ENCODE data around the gene PTK6. TPM values are rescaled to one million over a fixed set of nuclear protein-coding genes. Genes with fewer than 3 reads are reported as not detected.

The PTK6 gene
- total RNA-seq, 6 experiments from 2014 or later, result 0.07 TPM; not detected in 4

GRCh38 chr20:63507083-63507743 is 30.0 kb downstream of the PTK6 start:
- Mint-ChIP-seq H3K4me1 (ENCODE audit: low read depth) (no peaks in the 10 kb centered on the region), H3K27me3 (ENCODE audit: insufficient read depth) (peaks cover 33% of the 10 kb centered on the region), H3K36me3 (ENCODE audit: low read depth) (no peaks in the 10 kb centered on the region), H3K27ac (no peak overlapping the region), H3K9me3 (peaks cover 14% of the 10 kb centered on the region; the same call in 1 of the 2 replicates), H3K4me3 (no peak overlapping the region)
- no peak for DNase-seq
- TF ChIP-seq CTCF (IDR thresholded peaks at IDR 0.05), result no peak

DNA sequence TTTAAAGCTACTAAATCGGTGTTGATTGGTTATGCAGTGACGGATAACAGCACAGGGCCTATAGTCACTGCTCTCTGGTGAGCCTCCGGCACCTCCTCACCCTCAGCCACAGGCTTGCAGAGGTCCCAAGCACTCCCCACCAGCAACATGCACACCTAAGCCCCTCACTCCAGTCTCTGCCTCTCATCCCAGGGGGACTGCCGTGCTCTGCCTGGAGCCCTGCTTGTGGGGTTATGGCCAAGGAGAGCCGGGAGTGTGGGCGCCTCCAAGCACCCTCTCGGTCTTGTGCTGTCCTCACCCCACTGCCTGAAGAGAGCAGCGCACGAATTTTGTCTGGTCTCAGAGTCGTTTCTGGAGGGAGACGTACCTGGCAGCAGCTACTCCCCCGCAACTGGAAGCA is 31.5 kb downstream of the PTK6 start:
- no peak overlapping the region for H3K4me3 Mint-ChIP-seq
- no peaks in the 10 kb centered on the region for H3K36me3 Mint-ChIP-seq (ENCODE audit: low read depth)
- DNase-seq, result no peak
- H3K4me1 Mint-ChIP-seq (ENCODE audit: low read depth), result no peaks in the 10 kb centered on the region
- H3K27me3 Mint-ChIP-seq (ENCODE audit: insufficient read depth), result peaks cover 23% of the 10 kb centered on the region
- H3K27ac Mint-ChIP-seq, result no peak overlapping the region
- TF ChIP-seq CTCF (IDR thresholded peaks at IDR 0.05), result no peak
- peaks cover 14% of the 10 kb centered on the region; the same call in 1 of the 2 replicates for H3K9me3 Mint-ChIP-seq

- no peaks in the 10 kb centered on the region for H3K36me3 Mint-ChIP-seq (ENCODE audit: low read depth)
- H3K4me3 Mint-ChIP-seq, result no peak overlapping the region
- H3K9me3 Mint-ChIP-seq, result peaks cover 14% of the 10 kb centered on the region; the same call in 1 of the 2 replicates
- DNase-seq, result no peak
- TF ChIP-seq CTCF (IDR thresholded peaks at IDR 0.05), result no peak
- peaks cover 23% of the 10 kb centered on the region for H3K27me3 Mint-ChIP-seq (ENCODE audit: insufficient read depth)
- H3K27ac Mint-ChIP-seq, result no peak overlapping the region
- no peaks in the 10 kb centered on the region for H3K4me1 Mint-ChIP-seq (ENCODE audit: low read depth)
Observed at GRCh38 chr20:63505281-63505680, 31.9 kb downstream of the PTK6 start.

DNA sequence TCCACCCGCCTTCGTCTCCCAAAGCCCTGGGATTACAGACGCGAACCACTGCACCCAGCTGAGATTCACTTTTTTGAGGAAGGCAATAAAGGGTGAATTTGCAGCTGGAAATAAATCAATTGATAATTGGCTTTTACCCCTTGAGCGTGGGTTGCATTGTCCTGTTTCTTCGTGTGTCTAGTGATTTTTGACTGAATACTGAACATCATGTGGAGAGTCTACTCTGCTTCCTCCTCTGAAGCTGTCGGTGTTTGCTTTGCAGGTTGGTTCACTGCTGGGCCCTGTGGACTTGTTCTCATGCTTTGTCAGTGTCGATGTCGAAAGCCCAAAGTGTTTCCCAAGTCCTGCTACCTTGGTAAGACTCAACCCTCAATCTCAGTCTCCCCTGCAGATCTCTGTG is 32.5 kb downstream of the PTK6 start:
- H3K27ac Mint-ChIP-seq, result no peak overlapping the region
- H3K36me3 Mint-ChIP-seq (ENCODE audit: low read depth), result no peaks in the 10 kb centered on the region
- H3K9me3 Mint-ChIP-seq, result peaks cover 14% of the 10 kb centered on the region; the same call in 1 of the 2 replicates
- no peaks in the 10 kb centered on the region for H3K4me1 Mint-ChIP-seq (ENCODE audit: low read depth)
- DNase-seq, result no peak
- TF ChIP-seq CTCF (IDR thresholded peaks at IDR 0.05), result no peak
- peaks cover 23% of the 10 kb centered on the region for H3K27me3 Mint-ChIP-seq (ENCODE audit: insufficient read depth)
- H3K4me3 Mint-ChIP-seq, result no peak overlapping the region

DNA sequence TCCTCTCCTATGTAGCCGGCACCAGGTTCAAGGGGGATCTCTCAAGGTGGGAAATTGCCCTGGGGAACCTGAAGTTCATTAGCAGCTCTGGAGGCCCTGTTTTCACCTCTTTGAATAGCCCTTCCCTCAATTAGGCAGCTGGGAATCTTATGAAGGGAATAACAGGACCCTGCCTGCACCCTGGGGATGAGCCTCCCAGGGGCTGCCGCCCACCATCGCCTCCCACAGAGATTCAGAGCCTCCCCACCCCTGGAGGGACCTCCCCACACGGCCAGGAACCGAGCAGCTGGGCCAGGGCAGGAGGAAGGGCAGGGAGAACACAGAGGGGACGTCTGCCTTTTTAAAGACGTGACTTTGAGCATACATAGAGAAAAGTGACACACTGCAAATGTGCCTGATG is 33.7 kb downstream of the PTK6 start:
- no peak overlapping the region for H3K4me3 Mint-ChIP-seq
- DNase-seq, result no peak
- peaks cover 23% of the 10 kb centered on the region for H3K27me3 Mint-ChIP-seq (ENCODE audit: insufficient read depth)
- no peaks in the 10 kb centered on the region for H3K36me3 Mint-ChIP-seq (ENCODE audit: low read depth)
- no peak for TF ChIP-seq CTCF (IDR thresholded peaks at IDR 0.05)
- H3K4me1 Mint-ChIP-seq (ENCODE audit: low read depth), result no peaks in the 10 kb centered on the region
- H3K9me3 Mint-ChIP-seq, result peaks cover 14% of the 10 kb centered on the region; the same call in 1 of the 2 replicates
- no peak overlapping the region for H3K27ac Mint-ChIP-seq

All from HFFc6 (cell line).